Endothelial cell of umbilical vein (primary cell): Measurements from ENCODE around the gene SERPINB11.

Experiments used
- EZH2 ChIP-seq: IDR thresholded peaks from 2 replicates; pipeline ENCODE4 v1.6.1; 2012; ENCODE audit warnings: borderline replicate concordance, low read depth, mild to moderate bottlenecking, moderate library complexity, low read length, inconsistent platforms; ENCODE audit not compliant: severe bottlenecking
- FOS ChIP-seq: IDR thresholded peaks from 2 replicates; pipeline ENCODE4 v1.6.1; 2011; ENCODE audit warnings: mild to moderate bottlenecking, low read length, moderate library complexity, borderline replicate concordance; ENCODE audit not compliant: insufficient read depth
- JUN ChIP-seq: IDR thresholded peaks from 2 replicates; pipeline ENCODE4 v1.6.1; 2011; ENCODE audit warnings: borderline replicate concordance, low read depth; ENCODE audit not compliant: insufficient read length, insufficient read depth
- MYC ChIP-seq: IDR thresholded peaks from one replicate; pipeline ENCODE4 v1.6.1; 2011; ENCODE audit warnings: mild to moderate bottlenecking, low read depth, low read length
- POLR2A ChIP-seq: IDR thresholded peaks from 2 replicates; pipeline ENCODE4 v1.6.1; 2012; ENCODE audit warnings: low read depth, mild to moderate bottlenecking, control low read depth, low read length
- POLR2AphosphoS5 ChIP-seq: IDR thresholded peaks from 2 replicates; pipeline ENCODE4 v1.6.1; 2012; ENCODE audit warnings: low read depth, mild to moderate bottlenecking, control low read depth, low read length, moderate library complexity; ENCODE audit not compliant: insufficient read depth
- TF ChIP-seq, protein P1 (sequence below), 2 donors: IDR thresholded peaks; 1 replicate in 1 of 2; 2 replicates in 1 of 2; pipeline ENCODE4 v1.5.1; 2011; ENCODE audit warnings: low read length in 2 of 2, mild to moderate bottlenecking in 2 of 2, moderate library complexity in 2 of 2, control low read depth in 1 of 2, inconsistent platforms in 1 of 2, low read depth in 1 of 2; ENCODE audit not compliant: insufficient read depth in 1 of 2; ENCODE audit errors: extremely low read depth in 1 of 2

DNA sequence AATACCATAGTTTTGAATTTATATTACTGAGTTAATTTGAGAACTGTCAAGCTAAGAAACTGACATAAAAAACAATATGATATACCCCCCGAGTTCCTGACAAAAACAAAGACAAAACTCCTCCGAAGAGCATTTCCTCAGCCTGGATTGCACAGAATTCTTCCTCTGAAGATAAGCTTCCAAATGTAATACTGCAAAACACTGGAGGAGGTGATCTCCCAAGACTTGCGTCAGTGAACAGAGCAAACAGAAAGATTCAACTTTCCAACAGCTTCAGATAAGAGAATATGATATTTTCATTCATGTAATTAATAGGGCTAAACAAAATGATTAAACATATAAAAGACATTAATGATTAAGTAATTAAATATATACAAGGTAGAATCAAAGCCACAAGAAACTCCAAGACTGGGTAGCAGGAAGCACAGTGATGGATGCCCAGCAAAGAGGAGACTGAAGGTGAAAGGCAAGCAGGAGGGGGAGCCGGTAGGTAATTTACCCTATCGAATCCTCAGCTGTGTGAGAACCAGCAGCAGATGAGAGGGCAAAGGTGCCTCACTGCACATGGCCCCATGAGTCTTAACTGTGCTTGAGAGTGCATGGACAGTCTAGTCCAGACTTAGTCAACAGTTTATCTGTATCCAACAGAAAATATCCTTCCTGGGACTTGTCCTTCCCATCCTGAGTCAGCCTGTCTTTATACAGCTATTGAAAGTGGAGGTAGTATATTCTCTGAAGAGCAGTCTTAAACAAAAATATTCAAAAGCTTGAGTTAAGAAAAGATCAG lies 22.7 kb upstream of the SERPINB11 start:
- TF ChIP-seq, protein P1, sequence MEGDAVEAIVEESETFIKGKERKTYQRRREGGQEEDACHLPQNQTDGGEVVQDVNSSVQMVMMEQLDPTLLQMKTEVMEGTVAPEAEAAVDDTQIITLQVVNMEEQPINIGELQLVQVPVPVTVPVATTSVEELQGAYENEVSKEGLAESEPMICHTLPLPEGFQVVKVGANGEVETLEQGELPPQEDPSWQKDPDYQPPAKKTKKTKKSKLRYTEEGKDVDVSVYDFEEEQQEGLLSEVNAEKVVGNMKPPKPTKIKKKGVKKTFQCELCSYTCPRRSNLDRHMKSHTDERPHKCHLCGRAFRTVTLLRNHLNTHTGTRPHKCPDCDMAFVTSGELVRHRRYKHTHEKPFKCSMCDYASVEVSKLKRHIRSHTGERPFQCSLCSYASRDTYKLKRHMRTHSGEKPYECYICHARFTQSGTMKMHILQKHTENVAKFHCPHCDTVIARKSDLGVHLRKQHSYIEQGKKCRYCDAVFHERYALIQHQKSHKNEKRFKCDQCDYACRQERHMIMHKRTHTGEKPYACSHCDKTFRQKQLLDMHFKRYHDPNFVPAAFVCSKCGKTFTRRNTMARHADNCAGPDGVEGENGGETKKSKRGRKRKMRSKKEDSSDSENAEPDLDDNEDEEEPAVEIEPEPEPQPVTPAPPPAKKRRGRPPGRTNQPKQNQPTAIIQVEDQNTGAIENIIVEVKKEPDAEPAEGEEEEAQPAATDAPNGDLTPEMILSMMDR (IDR thresholded peaks at IDR 0.05; ENCODE audit: extremely low read depth in 1 of 2, insufficient read depth in 1 of 2, low read depth in 1 of 2, low read length in 2 of 2), result no peak
- TF ChIP-seq POLR2AphosphoS5 (no peak), MYC (no peak), EZH2 (no peak), POLR2A (no peak), FOS (no peak), JUN (no peak)
